ENCODE data around the gene CHPF2.

The CHPF2 gene

DNA sequence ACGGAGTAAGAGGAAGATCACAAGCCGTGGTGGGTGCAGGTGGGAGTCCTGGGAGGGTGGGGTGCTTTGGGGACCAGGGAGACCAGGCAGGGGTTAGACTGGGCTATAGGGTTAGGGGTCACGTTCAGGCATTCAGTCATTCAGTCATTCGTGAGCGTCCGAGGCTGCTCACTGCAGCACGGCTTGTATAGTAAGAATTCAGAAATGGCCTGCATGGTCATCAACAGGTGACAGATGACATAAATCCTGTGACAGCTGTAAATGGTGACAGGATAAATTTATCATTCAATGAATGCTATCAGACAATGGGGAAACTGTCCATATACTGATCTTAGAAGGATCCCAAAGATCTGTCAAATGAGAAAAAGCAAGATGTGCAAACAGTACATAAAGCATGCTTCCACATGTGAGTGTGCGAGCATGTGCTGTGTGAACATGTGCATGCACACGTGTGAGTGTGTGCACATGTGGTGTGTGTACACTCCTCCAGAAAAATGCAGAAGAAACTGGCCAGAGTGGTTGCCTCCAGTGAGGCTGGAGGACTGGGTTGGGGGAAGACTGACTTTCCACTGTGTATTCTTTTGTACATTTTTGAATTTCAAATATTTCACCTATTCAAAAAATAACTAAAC is 48.2 kb downstream of the CHPF2 start:
- H3K27ac Mint-ChIP-seq = no peak overlapping the region
- ATAC-seq (ENCODE audit: low read depth) (no peak), DNase-seq (ENCODE audit: low spot score in 2 of 2) (no peak)
- peaks cover 14% of the 10 kb centered on the region for H3K4me1 Mint-ChIP-seq
- H3K36me3 Mint-ChIP-seq = no peaks in the 10 kb centered on the region
- peaks cover 2% of the 10 kb centered on the region for H3K9me3 Mint-ChIP-seq
- H3K4me3 Mint-ChIP-seq = no peak overlapping the region
- peaks cover 33% of the 10 kb centered on the region for H3K27me3 Mint-ChIP-seq

DNA sequence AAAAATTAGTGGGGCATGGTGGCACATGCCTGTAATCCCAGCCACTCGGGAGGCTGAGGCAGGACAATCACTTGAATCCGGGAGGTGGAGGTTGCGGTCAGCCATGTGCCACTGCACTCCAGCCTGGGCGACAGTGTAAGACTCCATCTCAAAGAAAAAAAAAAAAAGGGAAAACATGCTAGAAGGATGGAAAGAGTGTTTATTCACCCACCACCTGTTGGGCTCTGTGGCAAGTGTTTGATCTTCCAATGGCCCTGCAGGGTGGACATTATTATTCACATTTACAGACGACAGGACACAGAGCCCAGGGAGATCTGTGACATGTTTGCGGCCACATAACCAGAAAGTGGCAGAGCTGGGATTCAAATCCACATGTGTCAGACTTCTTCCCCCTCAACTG is 49.4 kb downstream of the CHPF2 start:
- DNase-seq (ENCODE audit: low spot score in 2 of 2) = no peak
- H3K9me3 Mint-ChIP-seq = peaks cover 2% of the 10 kb centered on the region
- peaks cover 25% of the 10 kb centered on the region for H3K27me3 Mint-ChIP-seq
- H3K36me3 Mint-ChIP-seq = no peaks in the 10 kb centered on the region
- H3K4me1 Mint-ChIP-seq = peaks cover 3% of the 10 kb centered on the region
- H3K4me3 Mint-ChIP-seq = no peak overlapping the region
- H3K27ac Mint-ChIP-seq = no peak overlapping the region
- ATAC-seq (ENCODE audit: low read depth) = no peak

DNA sequence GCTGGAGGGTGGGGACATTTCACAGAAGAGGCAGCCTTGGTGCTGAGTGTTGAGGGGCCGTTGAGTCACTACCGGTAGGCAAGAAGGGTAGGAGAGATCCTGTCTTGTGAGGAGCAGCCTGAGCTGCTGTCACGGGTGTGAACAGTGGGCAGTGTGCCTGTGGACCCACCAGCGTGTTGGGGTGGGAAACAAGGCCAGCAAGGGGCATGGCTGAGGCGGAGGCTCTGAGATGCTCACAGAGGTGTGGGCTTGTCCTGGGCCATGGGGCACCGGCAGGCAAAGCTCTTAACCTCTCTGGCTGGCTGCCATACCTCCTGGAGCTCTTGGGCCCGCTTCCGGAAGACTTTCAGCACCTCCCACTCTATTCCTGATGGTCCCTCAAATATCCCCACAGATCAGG is 49.8 kb downstream of the CHPF2 start:
- Mint-ChIP-seq H3K27ac (no peak overlapping the region), H3K4me1 (peaks cover 2% of the 10 kb centered on the region), H3K4me3 (no peak overlapping the region), H3K27me3 (peaks cover 25% of the 10 kb centered on the region), H3K9me3 (peaks cover 2% of the 10 kb centered on the region), H3K36me3 (no peaks in the 10 kb centered on the region)
- no peak for DNase-seq (ENCODE audit: low spot score in 2 of 2)
- ATAC-seq (ENCODE audit: low read depth) = no peak

DNA sequence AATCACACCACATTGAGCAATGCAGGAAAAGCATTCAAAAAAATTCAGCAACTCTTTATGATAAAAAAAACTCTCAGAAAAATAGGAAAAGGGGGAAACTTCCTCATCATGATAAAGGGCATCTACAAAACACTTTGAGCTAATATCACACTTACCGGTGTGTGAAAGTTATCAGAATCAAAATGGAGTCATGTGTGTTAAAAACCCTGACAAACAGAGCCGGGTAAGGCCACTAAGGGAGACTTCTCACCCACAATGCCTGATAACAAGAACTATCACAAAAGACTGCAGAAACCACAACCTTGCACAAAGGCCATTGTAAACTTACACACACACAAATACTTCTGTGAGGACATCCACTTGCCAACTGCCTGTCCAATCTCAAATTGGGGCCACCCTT is 51.0 kb downstream of the CHPF2 start:
- Mint-ChIP-seq H3K4me3 (no peak overlapping the region), H3K27ac (no peak overlapping the region), H3K9me3 (peaks cover 4% of the 10 kb centered on the region), H3K4me1 (no peaks in the 10 kb centered on the region), H3K27me3 (peaks cover 27% of the 10 kb centered on the region), H3K36me3 (no peaks in the 10 kb centered on the region)
- ATAC-seq (ENCODE audit: low read depth) (no peak), DNase-seq (ENCODE audit: low spot score in 2 of 2) (no peak)

DNA sequence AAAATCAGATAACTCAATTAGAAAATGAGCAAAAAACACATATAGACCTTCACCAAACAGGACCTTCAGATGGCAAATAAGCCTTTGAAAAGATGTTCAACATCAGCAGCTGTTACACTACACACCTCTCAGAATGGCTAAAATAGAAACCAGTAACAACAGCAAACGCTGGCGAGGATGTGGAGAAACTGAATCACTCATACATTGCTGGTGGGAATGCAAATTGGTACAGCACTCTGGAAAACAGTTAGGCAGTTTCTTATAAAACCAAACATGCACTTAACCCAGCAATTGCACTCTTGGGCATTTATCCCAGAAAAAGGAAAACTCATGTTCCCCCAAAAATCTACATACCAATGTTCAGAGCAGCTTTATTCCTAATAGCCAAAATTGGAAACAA is 53.9 kb downstream of the CHPF2 start:
- Mint-ChIP-seq H3K4me1 (no peaks in the 10 kb centered on the region), H3K27me3 (peaks cover 16% of the 10 kb centered on the region), H3K4me3 (no peak overlapping the region), H3K27ac (no peak overlapping the region), H3K36me3 (no peaks in the 10 kb centered on the region), H3K9me3 (peaks cover 4% of the 10 kb centered on the region)
- ATAC-seq (ENCODE audit: low read depth) (no peak), DNase-seq (ENCODE audit: low spot score in 2 of 2) (no peak)
